ENCODE measurements around the gene KRTAP5-10.
"Not testable (repeated sequence)": the region's sequence is repeated elsewhere in the genome, so short reads cannot be mapped to it uniquely, and the experiment has no call there.

KRTAP5-10 gene

GRCh38 chr11:71571101-71571850 is 5.9 kb downstream of the KRTAP5-10 start:
- DNase-seq (ENCODE audit: low read depth in 2 of 3, low spot score in 2 of 3) = not testable (repeated sequence)

DNA sequence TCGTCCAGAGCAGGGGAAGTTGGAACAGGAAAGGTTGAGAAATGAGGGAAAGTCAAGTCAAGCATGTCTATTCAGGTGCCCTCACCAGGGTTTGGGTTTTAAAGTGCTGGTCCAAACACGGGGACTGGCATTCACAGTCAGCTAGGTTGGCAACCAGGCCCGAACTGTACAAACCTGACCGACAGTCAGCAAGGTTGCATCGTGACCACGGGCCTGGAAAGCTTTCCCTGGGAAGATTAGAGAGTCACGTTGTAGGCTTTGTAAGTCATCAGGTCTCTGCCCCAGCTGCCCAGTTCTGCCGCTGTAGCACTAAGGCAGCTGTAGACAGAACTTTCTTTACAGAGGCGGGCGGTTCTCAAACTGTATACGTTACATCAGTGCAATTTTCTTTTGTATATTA is 7.4 kb downstream of the KRTAP5-10 start:
- no peak for DNase-seq (ENCODE audit: low read depth in 2 of 3, low spot score in 2 of 3)

GRCh38 chr11:71574418-71574817 is 9.1 kb downstream of the KRTAP5-10 start:
- no peak for DNase-seq (ENCODE audit: low read depth in 2 of 3, low spot score in 2 of 3)

GRCh38 chr11:71575723-71576424 is 10.5 kb downstream of the KRTAP5-10 start:
- DNase-seq (ENCODE audit: low read depth in 2 of 3, low spot score in 2 of 3) = no peak

- DNase-seq (ENCODE audit: low read depth in 2 of 3, low spot score in 2 of 3) = not testable (repeated sequence)
These were observed 11.5 kb downstream of the KRTAP5-10 start for GRCh38 chr11:71576688-71577465.

DNA sequence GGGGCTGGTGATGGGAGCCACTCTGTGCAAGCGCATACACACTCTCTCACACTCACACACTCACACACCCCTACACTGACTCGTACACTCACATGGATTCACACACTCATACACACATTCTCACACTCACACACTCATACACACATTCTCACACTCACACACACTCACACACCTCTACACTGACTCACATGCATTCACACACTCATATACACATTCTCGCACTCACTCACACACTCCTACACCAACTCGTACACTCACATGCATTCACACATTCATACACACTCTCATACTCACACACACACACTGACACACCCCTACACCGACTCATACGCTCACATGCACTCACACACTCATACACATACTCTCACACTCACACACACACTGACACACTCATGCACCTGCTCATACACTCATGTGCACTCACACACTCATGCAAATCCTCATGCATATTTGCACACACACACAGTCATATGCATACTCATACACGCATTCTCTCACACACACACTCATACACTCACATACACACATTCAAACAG is 12.2 kb downstream of the KRTAP5-10 start:
- no peak for DNase-seq (ENCODE audit: low read depth in 2 of 3, low spot score in 2 of 3)

DNA sequence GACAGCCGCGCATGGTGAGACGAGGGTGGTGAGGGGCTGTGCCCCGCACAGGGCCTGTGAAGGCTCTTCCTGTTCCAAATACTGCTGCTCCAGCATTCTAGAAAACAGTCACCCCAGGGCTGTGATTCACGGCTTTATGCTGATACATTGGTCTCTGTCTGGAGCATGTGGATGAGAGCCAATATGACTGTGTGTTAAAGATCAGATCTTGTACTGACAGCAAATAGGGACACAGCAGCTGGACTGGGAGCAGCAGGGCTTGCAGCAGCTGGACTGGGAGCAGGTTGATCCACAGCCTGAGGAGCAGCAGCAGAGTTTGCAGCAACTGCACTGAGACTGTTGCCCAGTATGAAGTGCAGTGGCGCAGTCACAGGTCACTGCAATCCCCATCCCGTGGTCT is 14.2 kb downstream of the KRTAP5-10 start:
- DNase-seq (ENCODE audit: low read depth in 2 of 3, low spot score in 2 of 3) = not testable (repeated sequence)

DNA sequence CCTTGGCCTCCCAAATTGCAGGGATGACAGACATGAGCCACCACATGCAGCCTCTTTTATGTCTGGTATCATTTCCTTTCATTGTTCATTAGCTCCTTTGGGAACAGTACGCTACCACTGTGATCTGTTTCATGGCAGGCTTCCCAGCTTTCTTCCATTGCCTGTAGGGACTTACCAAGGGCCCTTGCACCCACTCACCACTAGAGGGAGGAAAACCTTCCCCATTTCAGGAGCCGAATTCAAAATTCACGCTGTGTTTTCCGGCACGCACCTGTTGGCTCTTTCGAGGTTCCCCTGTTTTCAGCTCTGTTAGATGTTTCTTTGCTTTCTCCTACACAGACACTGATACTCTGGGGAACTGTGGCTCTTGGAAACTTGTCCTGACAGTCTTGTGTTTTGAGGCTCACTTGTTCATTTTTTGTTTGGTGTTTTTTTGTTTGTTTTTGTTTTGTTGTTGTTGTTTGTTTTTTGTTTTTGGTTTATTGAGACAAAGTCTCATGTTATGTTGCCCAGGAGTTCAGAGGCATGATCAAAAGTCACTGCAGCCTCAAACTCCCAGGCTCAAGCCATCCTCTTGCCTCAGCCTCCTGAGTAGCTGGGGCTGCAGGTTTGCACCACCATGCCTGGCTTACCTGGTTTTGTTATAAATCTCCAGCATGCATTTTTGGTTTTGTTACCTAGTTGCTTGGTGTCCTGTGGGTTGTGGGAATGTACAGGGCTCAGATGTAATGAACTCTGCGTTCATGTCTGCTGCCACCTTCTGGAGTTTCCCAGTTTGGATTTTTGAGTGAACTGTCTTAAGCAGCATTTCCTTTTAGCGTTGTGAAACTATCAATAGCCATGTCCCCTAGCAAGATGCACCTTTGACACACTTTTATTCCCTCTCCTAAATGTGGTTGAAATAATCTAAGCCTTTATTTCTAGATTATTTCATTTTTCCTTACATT is 15.0 kb downstream of the KRTAP5-10 start:
- no peak for DNase-seq (ENCODE audit: low read depth in 2 of 3, low spot score in 2 of 3)

- no peak for DNase-seq (ENCODE audit: low read depth in 2 of 3, low spot score in 2 of 3)
These were observed 16.5 kb downstream of the KRTAP5-10 start for GRCh38 chr11:71581826-71582225.

GRCh38 chr11:71582309-71582895 is 17.0 kb downstream of the KRTAP5-10 start, which contains the start of gene KRTAP5-11:
TSS of gene KRTAP5-11 (minus strand) at chr11:71582875. CDS start at chr11:71582837, 38 bp downstream.
- no peak for DNase-seq (ENCODE audit: low read depth in 2 of 3, low spot score in 2 of 3)

- not testable (repeated sequence) for DNase-seq (ENCODE audit: low read depth in 2 of 3, low spot score in 2 of 3)
These were observed 17.6 kb downstream of the KRTAP5-10 start for GRCh38 chr11:71582969-71583368.

GRCh38 chr11:71585673-71586072 is 20.3 kb downstream of the KRTAP5-10 start:
- DNase-seq (ENCODE audit: low read depth in 2 of 3, low spot score in 2 of 3) = not testable (repeated sequence)

GRCh38 chr11:71588314-71588713 is 23.0 kb downstream of the KRTAP5-10 start:
- DNase-seq (ENCODE audit: low read depth in 2 of 3, low spot score in 2 of 3) = not testable (repeated sequence)

- DNase-seq (ENCODE audit: low read depth in 2 of 3, low spot score in 2 of 3) = peak in 2 of 3 experiments; percentile 15 to 21
These were observed 23.6 kb downstream of the KRTAP5-10 start for GRCh38 chr11:71588822-71589545.

DNA sequence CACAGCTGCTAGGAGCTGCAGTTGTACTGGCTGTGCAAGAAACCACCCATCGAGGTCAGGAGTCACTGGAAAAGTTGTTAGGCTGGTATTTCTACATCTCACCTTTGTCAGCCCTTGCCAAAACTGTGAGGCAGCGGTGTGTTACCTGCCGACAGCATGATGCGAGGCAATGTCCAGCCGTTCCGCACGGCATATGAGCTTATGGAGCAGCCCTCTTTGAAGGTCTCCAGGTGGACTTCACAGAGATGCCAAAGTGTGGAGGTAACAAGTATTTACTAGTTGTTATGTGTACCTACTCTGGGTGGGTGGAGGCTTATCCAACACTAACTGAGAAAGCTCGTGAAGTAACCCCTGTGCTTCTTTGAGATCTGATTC is 24.2 kb downstream of the KRTAP5-10 start:
- not testable (repeated sequence) for DNase-seq (ENCODE audit: low read depth in 2 of 3, low spot score in 2 of 3)

GRCh38 chr11:71603221-71603620 is 37.9 kb downstream of the KRTAP5-10 start:
- DNase-seq (ENCODE audit: low read depth in 2 of 3, low spot score in 2 of 3) = not testable (repeated sequence)

DNA sequence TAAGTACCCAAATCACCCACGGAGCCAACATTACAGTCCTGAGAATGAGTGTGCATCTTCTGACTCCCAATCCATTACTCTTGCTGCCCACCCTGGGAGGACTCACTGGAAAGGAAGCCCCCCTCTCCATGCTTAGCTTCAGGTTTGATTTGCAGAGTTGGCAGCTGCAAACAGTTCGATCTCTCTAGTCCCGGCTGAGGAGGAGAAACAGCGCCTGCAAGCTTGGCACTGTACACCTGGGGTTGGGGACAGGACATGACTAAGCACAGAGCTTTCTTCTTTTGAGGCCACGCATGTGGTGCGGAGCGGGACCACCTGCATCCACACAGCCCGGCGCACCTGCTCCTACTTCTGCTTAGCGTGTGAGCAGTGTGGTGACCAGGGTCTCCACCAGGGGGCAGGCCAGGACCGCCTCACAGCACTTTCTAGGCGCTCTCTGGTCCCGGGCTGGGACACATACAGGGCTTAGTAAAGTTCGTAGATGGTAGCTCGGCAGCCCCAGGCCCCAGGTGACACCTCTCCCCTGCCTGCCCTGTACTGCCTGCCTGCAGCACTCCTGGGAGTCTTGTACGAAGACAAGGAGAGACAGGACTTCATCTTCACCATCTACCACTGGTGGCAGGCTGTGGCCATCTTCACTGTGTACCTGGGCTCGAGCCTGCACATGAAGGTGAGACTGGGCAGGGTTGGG is 39.6 kb downstream of the KRTAP5-10 start:
- not testable (repeated sequence) for DNase-seq (ENCODE audit: low read depth in 2 of 3, low spot score in 2 of 3)

GRCh38 chr11:71606853-71607519 is 41.6 kb downstream of the KRTAP5-10 start:
- DNase-seq (ENCODE audit: low read depth in 2 of 3, low spot score in 2 of 3) = not testable (repeated sequence)
